Measurements from ENCODE around the gene UBASH3A. TPM values are rescaled to one million over a fixed set of nuclear protein-coding genes. Genes with fewer than 3 reads are reported as not detected.

UBASH3A gene
- polyA plus RNA-seq, 1 donor (not counting 4 experiments of a cell fraction or from before 2014, with no cell fraction given), result not detected

GRCh38 chr21:42495027-42495426, 91.3 kb downstream of the UBASH3A start:
- Histone ChIP-seq H3K27ac (ENCODE audit: control insufficient read depth, insufficient read depth, low read length) (no peak overlapping the region), H3K9me1 (ENCODE audit: control insufficient read depth, extremely low read depth, insufficient read depth, low read length) (no peaks in the 10 kb centered on the region), H3K79me2 (ENCODE audit: control insufficient read depth, insufficient read depth, low read length) (no peaks in the 10 kb centered on the region), H4K20me1 (ENCODE audit: control insufficient read depth, extremely low read depth, insufficient read depth, low read length) (no peaks in the 10 kb centered on the region), H3K4me1 (ENCODE audit: control insufficient read depth, extremely low read depth, insufficient read depth, low read length) (peaks cover 11% of the 10 kb centered on the region), H3K4me3 (ENCODE audit: control insufficient read depth in 2 of 3, extremely low read depth in 1 of 3, insufficient read depth in 2 of 3, low read depth in 1 of 3, low read length in 3 of 3) (no peak overlapping the region), H2AFZ (ENCODE audit: control insufficient read depth, low read length) (no peak overlapping the region), H3K4me2 (ENCODE audit: control insufficient read depth, extremely low read depth, insufficient read depth, low read depth, low read length) (no peak overlapping the region), H3K9me3 (ENCODE audit: control insufficient read depth, low read depth, low read length) (no peaks in the 10 kb centered on the region), H3K27me3 (ENCODE audit: control insufficient read depth, extremely low read depth, insufficient read depth, low read length) (no peaks in the 10 kb centered on the region), H3K36me3 (ENCODE audit: control insufficient read depth in 2 of 2, extremely low read depth in 1 of 2, insufficient read depth in 2 of 2, low read length in 2 of 2) (no peaks in the 10 kb centered on the region), H3K9ac (ENCODE audit: control insufficient read depth, extremely low read depth, insufficient read depth, low read length) (no peak overlapping the region)
- no peak for TF ChIP-seq CTCF (optimal IDR thresholded peaks at IDR 0.05 in 1 of 3, IDR thresholded peaks at IDR 0.05 in 1 of 3, conservative IDR thresholded peaks at IDR 0.05 in 1 of 3; ENCODE audit: extremely low read depth in 1 of 3, insufficient read depth in 2 of 3, low read length in 3 of 3)
- no peak for TF ChIP-seq EZH2 (IDR thresholded peaks at IDR 0.05; ENCODE audit: low read length)
- dilution Hi-C loops (cut with MboI; ENCODE audit: extremely low pct_ligation_motif_present, low sequenced_read_pairs), result no loop called here
- no peak for DNase-seq (ENCODE audit: low read depth, low spot score)
- no peak for FAIRE-seq

GRCh38 chr21:42495765-42496119, 92.0 kb downstream of the UBASH3A start:
- Histone ChIP-seq H3K4me2 (ENCODE audit: control insufficient read depth, extremely low read depth, insufficient read depth, low read depth, low read length) (peak overlapping the region; percentile 93), H3K79me2 (ENCODE audit: control insufficient read depth, insufficient read depth, low read length) (no peaks in the 10 kb centered on the region), H3K4me1 (ENCODE audit: control insufficient read depth, extremely low read depth, insufficient read depth, low read length) (peaks cover 14% of the 10 kb centered on the region), H3K36me3 (ENCODE audit: control insufficient read depth in 2 of 2, extremely low read depth in 1 of 2, insufficient read depth in 2 of 2, low read length in 2 of 2) (no peaks in the 10 kb centered on the region), H3K27ac (ENCODE audit: control insufficient read depth, insufficient read depth, low read length) (peak overlapping the region; percentile 31), H3K9me1 (ENCODE audit: control insufficient read depth, extremely low read depth, insufficient read depth, low read length) (no peaks in the 10 kb centered on the region), H4K20me1 (ENCODE audit: control insufficient read depth, extremely low read depth, insufficient read depth, low read length) (no peaks in the 10 kb centered on the region), H3K27me3 (ENCODE audit: control insufficient read depth, extremely low read depth, insufficient read depth, low read length) (no peaks in the 10 kb centered on the region), H3K4me3 (ENCODE audit: control insufficient read depth in 2 of 3, extremely low read depth in 1 of 3, insufficient read depth in 2 of 3, low read depth in 1 of 3, low read length in 3 of 3) (peak overlapping the region; percentile 49 to 82 (median 76)), H3K9ac (ENCODE audit: control insufficient read depth, extremely low read depth, insufficient read depth, low read length) (peak overlapping the region; percentile 71), H3K9me3 (ENCODE audit: control insufficient read depth, low read depth, low read length) (no peaks in the 10 kb centered on the region), H2AFZ (ENCODE audit: control insufficient read depth, low read length) (peak overlapping the region; percentile 95)
- FAIRE-seq, result no peak
- TF ChIP-seq EZH2 (IDR thresholded peaks at IDR 0.05; ENCODE audit: low read length), result no peak
- TF ChIP-seq CTCF (optimal IDR thresholded peaks at IDR 0.05 in 1 of 3, IDR thresholded peaks at IDR 0.05 in 1 of 3, conservative IDR thresholded peaks at IDR 0.05 in 1 of 3; ENCODE audit: extremely low read depth in 1 of 3, insufficient read depth in 2 of 3, low read length in 3 of 3), result no peak
- DNase-seq (ENCODE audit: low read depth, low spot score), result no peak
- dilution Hi-C loops (cut with MboI; ENCODE audit: extremely low pct_ligation_motif_present, low sequenced_read_pairs), result no loop called here
